ENCODE measurements around the gene FKBP5.
"Not testable (repeated sequence)": the region's sequence is repeated elsewhere in the genome, so short reads cannot be mapped to it uniquely, and the experiment has no call there.

Gene FKBP5

DNA sequence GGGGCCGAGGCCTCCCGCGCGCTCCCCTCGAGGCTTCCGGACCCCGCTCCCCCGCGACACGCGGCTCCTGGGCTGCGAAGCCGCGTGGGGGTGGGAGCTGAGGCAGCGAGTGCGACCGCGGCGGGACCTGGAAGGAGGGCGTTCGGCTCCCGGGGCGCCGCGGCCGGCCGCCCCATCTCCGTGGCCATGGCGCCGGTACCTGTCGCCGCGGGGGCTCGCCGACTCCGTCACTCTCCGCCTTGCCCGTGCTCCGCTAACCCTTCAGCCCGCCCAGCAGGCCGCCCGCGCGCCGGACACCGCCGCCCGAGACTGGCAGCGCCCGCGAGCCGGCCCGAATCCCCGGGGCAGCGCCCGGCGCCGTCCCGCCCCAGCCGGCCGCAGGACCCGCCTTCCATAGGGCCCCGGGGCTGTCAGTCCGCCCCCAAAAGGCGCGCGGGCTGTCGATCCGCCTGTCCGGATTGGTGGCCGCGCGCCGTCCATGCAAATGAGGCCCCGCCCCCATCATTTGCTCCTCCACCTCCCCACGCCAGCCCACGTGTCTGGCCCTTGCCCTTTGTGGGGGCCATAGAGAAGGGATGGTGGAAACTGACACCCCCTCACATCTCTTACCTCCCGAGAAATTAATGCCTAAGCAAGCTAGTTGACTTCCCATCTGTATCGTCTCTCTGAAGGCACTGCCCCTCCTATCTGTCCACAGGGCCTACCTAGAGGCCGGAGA is at the start of gene FKBP5:
FKBP5 (minus strand) TSS at position 311 of the 718 bp plus-strand sequence. CDS start 46,091 bp downstream, outside the sequence.
- DNase-seq: peak; percentile 89

DNA sequence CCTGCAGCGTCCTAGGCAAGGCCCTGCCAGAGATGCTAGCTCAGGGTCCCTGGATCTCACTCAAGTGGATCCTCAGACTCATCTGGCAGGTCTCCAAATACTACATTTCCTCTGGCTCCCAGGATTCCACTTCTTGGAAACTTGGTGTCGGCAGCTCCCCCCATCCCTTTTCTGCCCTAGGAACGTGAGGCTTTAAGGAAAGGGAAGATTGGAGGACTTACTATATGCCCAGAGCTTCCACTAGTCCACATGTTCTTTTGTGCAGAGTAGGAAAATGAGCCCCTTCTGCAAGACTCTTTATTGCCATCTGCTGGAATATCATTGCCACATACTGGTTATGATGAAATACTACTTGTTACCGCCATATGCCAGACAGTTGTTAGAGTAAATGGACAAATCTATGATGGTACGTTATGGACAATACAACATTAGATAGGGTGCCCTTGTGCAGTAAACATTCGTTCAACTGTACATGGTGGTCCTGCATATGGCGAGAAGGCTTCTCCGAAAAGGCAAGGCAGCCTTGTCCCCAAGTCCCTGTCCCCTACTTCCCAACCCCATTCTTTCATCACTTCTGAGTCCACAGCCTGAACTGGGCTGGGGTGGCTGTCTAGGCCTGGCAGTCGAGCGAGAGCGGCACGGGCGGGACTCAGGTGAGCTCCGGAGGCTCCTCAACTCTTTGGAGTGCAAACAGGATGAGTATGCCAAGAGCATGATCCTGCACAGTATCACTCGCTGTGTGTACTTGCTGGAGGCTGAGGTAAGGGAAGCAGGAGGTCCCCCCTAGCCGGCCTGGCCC is 48.9 kb upstream of the FKBP5 start:
- no peak for DNase-seq

DNA sequence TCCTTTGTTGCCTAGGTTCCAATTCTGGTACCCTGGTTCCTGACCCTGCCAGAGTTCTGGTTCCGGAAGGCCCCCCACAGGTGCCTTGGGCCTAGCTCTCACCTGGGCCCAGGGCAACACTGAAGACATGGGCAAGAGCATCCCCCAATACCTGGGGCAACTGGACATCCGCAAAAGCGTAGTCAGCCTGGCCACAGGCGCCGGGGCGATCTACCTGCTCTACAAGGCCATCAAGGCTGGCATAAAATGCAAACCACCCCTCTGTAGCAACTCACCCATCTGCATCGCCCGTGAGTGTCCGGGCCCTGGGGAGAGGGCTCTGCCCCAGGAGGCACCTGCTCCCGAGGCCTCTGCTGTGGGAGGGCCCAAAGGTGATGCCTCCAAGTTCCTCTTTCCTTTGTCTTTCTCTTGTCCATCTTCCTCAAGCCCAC is 48.3 kb upstream of the FKBP5 start, which contains the start of gene ARMC12:
ARMC12 (plus strand) TSS at position 51 of the 431 bp plus-strand sequence; CDS start at position 128, 77 bp downstream.
- no peak for DNase-seq

DNA sequence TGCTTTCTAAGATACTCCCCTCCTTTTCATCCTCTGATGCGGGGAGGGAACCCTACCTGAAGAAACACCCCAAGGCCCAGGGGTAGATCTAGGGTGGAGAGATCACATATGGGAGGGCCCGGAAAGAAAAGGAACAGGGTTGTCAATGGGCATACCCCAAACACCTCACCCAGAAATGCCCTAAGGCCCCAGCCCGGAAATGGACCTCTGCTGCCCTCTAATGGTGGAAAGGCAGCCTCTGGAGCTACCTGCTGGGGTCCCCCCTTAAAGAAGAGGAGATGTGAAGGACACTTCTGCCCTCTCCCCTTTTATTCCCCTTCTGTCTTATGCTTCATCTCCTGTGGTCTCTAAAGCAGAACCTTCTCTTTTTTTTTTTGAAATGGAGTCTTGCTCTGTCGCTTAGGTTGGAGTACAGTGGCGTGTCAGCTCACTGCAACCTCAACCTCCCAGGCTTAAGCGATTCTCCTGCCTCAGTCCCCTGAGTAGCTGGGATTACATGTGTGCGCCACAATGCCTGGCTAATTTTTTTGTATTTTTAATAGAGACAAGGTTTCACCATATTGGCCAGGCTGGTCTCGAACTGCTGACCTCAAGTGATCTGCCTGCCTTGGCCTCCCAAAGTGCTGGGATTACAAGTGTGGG is 47.7 kb upstream of the FKBP5 start:
- DNase-seq: peak; percentile 82

DNA sequence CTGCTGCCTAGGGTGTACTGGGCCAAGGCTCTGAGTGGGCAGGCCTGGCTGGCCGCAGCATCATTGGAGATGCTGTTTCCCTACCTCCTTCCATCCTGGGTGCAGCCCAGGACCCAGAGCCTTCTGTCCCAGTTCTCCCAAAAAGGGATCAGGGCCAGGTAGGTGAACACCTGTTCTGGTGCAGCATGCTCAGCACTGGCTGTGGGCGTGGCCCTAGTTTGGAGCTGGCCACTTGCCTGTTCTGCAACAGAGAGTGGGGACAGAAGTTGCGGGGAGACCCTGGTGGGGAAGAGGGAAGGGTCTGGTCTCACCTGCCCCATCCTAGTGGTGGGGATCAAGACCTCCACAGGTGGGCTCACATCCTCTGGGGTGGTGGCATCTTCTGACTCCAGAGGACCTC is 46.7 kb upstream of the FKBP5 start:
- DNase-seq: no peak

DNA sequence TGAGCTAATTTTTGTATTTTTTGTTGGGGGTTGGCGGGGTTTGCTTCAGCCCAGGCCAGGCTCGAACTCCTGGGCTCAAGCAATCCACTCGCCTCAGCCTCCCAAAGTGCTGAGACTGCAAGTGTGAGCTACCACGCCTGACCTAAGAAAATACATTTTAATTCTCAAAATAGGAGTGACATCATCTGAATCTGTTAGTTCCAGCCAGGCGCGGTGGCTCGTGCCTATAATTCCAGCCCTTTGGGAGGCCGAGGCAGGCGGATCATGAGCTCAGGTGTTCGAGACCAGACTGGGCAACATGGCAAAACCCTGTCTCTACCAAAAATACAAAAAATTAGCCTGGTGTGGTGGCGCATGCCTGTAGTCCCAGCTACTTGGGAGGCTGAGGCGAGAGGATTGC is 45.6 kb upstream of the FKBP5 start:
- not testable (repeated sequence) for DNase-seq

DNA sequence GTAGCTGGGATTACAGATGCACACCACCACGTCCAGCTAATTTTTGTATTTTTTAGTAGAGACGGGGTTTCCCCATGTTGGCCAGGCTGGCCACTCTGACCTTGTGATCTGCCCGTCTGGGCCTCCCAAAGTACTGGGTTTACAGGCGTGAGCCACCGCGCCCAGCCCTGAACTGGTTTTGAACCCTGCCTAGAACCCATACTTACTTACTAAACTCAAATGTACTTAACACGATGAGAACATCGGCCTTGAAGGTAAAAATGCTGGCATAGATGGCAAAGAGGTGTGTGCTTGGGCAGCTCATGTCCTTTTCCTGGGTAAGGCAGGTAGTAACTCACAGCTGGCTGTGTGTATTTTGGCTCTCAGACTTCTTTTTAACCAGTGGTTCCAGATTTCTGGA is 44.9 kb upstream of the FKBP5 start:
- no peak for DNase-seq

DNA sequence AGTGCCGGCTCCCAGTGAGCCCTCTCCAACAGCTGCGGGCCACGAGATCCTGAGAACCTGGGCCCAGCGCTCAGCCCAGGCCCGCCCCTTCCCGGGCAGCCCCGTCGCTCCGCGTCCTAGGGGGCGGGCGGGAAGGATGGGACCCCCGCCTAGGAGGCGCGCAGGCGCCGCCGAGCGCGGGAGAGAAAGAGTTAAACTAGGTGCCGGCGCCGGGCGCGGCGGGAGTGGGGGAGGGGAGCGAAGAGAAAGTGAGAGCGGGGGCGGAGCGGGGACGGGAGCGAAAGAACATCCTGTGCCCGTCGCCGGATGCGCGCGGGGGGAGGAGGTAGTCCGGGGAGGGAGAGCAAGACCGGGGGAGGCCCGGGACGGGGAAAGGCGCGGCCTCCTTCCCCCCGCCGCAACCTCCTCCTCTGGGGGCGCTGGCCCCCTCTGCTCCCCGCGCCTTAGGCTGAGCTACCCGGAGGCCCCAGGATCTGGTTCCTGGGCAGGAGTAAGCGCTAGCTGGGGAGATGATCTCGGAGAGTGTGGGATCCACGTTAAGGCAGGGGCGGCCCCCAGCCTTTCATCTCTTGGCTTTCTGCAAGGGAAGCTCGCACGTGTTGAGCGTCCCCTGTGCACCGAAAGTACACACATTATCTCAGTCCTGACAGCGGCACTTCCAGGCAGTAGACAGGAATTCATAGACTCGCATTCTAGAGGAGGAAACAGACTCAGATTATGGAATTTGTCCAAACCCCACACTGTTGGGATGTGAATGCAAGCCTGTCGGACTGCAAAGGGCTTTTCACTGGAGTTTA is 43.2 kb upstream of the FKBP5 start:
- DNase-seq: peak; percentile 95

DNA sequence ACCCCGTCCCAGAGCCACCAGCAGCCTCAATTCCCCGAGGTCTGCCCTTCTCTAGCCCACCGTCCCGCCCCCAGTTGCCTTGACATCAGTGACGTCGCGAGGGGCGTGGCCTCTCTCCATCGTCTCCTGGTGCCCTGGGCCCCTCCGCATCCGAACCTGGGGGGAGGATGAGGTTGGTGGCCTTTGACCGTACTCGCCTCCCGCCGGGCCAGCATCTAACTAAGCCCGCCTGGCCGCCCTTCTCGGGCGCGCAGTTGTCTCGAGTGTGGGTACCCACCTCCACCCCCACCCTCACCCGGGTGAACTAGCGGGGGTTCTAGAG is 42.7 kb upstream of the FKBP5 start:
- DNase-seq: peak; percentile 90

DNA sequence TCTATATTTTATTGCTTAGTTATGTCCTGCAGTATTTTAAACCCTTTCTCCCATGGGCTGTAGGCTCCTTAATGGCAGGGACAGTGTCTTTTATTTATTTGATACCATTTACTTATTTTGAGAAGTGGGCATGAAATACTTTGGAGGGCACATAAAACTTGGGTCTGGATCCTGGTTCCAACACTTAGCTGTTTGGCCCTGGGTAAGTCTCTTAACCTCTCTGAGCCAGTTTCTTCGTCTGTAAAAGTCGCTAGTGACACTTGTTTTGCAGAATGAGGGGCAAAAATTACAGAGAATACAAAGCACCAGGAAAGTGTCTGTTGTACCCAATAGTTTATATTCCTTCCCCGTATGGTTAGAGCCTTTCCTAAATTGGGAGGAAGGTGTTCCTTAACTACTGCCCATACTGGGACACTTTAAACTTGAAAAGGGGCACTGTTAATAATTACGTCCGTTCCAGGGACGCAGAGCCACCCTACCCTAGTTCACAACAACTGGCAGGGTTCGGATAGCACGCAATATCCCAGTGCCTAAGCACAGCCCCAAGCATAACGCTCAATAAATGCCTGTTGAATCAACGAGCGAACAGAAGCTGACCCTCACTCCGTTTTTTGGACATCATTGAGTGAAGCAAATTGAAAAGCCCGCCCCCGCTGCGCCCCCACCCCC is 42.2 kb upstream of the FKBP5 start:
- no peak for DNase-seq

DNA sequence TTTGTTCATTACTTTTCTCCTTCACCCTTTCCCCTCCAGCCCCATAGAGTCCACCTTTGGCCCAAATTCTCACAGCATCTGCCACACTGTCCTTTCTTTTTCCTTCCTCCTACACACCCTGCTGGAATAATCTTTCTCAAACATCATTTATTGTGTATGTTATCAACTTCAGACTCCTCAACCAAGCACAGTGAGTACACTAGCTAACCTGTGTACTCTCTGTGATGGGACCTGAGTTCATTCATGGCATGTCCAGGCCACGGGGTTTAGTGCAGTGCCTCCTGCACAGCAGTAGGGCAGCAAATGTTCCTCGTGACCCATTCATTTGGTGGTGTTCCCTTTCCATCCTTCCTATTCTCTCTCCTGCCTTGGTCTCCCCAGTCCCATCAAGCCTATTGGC is 41.0 kb upstream of the FKBP5 start:
- no peak for DNase-seq

DNA sequence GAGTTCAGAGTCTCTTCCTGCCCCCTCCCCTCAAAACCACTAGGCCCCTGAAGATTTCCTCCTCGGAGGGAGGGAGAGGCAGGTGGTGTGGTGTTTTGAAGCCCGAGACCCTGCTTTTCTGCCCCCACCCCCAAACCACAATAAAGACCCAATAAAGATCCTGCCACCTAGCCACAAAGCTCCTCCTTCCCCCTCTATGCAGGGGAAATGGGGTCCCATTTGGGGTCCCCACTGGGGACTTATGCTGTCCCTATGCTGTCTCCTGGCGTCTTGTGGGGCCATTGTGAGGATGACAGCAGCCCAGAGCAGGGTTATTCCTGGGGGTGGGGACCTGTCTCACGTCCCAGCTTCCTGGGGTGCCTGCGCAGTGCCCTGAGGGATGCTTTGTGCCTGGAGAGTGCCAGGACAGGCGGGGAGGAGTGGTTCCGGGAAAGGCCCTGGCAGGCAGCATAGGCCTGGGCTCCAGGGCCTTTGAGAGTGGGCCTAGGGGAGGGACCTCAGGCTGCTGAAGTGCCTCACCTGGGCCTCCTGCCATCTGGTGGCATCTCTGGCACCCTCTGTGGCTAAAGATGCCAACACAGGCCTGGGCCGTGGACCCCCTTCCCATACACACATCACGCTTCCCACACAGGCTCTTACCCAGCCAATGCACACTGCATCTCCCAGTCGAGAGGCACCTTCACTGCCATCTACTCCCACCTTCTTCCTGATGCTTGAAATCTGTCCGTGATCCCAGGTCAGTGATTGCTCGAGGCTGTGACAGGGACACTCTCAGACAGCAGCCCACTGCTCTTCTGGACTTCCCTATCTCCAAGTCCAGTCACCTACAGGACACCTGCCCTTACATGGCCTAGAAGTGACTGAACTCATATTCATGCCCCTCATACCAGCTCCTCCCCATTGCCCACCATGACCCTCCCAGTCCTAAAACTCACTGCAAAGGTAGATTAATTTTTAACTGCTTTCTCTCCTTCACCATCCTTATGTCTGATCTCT is 40.3 kb upstream of the FKBP5 start:
- DNase-seq: no peak

DNA sequence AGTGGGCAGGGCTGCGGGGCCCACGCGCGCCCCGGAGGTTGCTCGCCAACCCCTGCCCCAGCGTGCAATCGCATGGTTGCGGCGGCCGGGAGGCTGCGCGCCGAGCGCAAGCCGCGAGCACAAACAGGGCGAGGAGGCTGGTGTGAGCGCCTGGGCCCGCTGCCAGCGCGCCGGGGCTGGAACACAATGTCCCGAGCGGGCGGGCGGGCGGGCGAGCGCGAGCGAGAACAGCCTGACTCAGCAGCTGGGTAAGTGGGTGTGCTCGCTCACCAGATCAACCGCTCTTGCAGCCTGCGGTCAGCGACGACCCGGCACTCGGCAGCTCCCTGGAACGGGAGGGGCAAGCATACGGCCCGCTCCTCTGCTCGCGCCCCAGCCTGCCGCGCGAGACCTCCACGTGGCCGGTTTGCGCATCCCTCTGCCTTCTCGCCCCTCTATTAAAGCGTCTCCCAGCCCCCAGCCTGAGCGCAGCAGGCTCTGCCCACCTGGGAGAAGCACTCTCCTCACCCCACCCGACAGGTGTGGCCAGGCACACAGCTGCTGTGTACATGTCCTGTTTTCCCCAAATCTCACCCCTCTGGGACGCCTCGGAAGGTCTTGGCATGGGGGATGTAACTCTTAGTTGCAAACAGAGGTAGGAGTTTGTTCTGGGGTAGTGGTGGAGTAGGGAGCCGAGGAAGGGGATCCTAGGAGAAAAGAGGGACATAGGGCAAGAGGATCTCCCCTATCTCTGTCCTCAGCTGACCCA is 39.4 kb upstream of the FKBP5 start:
- DNase-seq: peak; percentile 68

DNA sequence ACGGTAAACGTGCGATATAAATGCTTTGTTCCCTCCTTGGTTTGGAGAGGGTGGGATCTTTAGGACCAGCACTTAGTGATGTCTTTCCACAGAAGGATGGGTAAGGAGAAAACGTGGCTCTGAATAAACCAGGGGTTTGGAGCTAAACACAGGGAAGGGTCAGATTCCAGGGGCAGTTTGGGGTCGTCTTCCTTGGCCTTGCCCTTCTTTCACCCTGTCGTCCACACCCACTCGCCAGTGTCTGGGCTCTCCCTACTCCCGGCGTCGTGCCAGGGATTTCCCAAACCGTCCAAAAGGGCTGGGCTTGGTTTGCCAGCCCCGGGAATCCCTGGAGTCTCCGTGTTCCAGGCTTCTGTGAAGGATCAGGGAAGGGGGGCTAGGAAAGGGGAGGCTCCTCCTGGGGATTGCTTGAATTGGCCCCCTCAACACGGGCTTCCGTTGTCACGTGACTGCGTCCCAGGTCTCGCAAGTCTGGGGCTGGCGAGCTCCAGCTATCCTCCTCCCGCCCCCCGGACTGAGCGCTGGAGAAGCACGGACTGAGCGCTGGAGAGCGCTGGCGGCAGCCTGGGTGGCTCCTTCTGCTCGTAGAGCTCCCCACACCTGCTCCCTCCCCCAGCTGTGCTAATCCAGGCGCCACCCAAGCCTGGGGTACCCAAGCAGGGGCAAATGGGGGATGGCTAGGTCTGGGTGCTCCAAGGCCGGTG is 38.7 kb upstream of the FKBP5 start:
- no peak for DNase-seq

DNA sequence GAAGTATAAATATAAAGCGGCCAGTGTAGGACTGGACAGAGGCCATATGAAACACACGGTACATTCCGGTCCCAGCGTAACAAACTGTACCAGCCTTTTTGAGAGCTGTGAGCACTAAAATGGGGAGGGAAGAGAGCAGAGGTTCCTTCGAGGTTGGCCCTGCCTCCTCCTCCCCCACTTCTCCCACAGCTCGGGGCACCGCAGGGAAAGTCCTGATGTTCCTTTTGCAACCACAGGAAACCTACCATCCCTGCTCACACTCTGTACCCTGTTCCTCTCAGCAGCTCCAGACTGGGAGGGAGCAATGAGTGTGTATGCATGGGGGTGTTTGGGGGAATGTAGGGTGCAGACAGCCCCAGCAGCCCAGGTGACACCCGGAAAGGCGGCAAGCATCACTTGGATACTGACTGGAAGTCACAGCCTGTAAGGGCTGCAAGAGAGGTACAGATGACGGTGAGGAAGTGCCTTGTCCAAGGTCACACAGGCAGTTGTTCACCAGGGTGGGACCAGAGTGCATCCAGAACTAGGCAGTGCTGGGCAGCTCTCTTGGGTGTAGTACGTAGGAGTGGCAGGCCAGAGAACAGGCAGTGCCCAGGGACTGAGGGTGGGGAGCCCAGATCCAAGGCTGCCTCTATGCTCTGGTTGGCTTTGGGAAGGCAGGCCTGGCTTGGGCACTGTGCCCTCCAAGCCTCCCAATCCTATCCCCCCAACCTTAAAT is 37.2 kb upstream of the FKBP5 start:
- DNase-seq: no peak

DNA sequence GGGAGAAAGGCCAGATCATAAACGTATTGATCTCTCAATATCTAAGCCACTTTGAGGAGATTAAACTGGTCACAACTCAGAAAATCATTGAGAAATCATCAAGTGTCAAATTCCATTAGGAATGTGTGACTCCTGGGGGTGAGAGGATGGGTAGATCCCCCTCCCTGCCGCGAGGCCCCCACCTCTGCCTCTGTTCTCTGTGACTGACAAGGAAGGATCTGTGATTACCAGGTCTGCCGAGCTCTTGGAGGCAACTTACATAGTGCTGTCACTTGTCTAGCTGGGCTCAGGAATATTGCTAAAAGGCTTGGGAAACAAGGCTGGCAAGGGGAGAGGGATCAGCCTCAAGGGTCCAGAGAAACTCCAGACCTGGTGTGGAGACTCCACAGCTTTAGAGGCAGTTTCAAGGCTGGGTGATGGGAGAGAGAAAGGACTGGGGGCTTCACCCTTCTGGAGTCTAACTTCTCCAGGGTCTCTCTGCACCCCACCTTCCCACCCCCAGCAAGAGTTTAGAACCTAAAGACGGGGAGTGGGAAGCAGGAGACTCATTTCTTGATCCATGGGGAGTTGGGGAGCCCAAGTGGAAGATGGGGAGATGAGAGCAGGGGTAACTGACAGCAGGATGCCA is 36.5 kb upstream of the FKBP5 start:
- DNase-seq: no peak

DNA sequence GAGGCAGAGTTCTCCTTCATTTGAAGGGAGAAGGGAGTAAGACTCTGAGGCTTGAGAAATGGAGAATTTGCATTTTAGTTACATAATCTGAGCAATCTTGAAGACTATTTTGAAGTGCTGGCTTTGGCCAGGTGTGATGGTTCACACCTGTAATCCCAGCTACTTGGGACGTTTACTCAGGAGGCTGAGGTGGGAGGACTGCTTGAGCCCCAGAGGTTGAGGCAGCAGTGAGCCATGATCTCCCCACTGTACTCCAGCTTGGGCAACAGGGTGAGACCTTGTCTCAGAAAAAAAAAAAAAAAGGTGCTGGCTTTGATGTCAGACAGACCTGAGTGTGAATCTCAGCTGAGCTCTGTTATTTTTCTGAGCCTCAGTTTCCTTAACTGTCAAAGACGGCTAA is 35.8 kb upstream of the FKBP5 start:
- DNase-seq: no peak

DNA sequence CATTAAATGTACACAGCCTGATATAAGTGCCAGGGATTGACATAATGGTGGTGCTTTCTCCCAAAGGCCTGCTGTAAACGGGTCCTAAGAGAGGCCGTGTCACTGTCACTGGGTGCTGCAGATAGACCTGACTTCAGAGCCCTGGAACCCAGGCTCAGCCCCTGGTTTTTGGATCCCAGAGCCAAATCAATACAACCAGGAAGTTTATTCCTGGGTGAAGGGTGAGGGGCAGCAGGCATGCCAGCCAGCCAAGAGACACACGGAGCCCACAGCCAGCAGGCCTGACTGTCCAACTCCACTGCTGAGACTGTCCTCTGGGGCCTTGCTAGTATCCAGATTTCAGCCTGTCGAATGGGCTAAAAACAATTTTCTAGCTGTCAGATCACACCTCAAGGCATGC is 35.3 kb upstream of the FKBP5 start:
- no peak for DNase-seq

DNA sequence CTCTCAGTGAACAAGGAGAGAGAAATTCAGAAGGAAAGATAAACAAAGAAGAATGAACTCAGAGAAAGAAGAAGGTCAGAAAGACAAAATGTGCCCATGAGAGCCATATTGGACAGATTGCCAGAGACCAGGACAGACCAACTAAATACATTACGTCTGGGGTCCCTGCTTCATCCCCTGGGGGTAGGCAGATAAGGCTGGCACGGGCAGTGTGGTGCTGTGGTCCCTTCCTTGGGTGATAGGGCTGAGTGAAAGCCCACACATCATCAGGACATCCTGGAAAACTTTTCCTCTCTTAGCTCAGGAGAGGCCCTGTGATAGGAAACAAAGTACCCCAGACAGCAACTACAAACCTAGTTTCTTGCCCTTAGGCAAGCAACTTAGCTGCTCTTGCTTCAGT is 34.9 kb upstream of the FKBP5 start:
- DNase-seq: no peak

All from stimulated activated CD4-positive, alpha-beta T cell treated with anti-CD3 and anti-CD28 coated beads, Interleukin-12 subunit alpha, Interleukin-12 subunit beta, amount 100 ng/mL, for 4 hours (primary cell).